HUES48 (cell line): Measurements from ENCODE around the gene CMTM7.
"Not testable (repeated sequence)": the region's sequence is repeated elsewhere in the genome, so short reads cannot be mapped to it uniquely, and the experiment has no call there.

Experiments
- H3K27ac ChIP-seq: one replicate; pipeline ENCODE4 v1.7.0; 2013; ENCODE audit warnings: low read depth, low read length, inconsistent platforms
- H3K27me3 ChIP-seq: 2 replicates; pipeline ENCODE4 v1.6.1; 2013; ENCODE audit warnings: mild to moderate bottlenecking, low read length; ENCODE audit not compliant: control insufficient read depth, insufficient read depth
- H3K36me3 ChIP-seq: 2 replicates; pipeline ENCODE4 v1.6.1; 2013; ENCODE audit warnings: low read length; ENCODE audit not compliant: control insufficient read depth, insufficient read depth
- H3K4me1 ChIP-seq: 2 replicates; pipeline ENCODE4 v1.6.1; 2013; ENCODE audit warnings: mild to moderate bottlenecking, low read length; ENCODE audit not compliant: control insufficient read depth, insufficient read depth
- H3K4me3 ChIP-seq: 2 replicates; pipeline ENCODE4 v1.5.1; 2013; ENCODE audit warnings: mild to moderate bottlenecking, low read depth, low read length
- H3K9ac ChIP-seq: 2 replicates; pipeline ENCODE4 v1.6.1; 2013; ENCODE audit warnings: mild to moderate bottlenecking, low read depth, low read length, moderate library complexity
- H3K9me3 ChIP-seq: 2 replicates; pipeline ENCODE4 v1.6.1; 2013; ENCODE audit warnings: low read length; ENCODE audit not compliant: control insufficient read depth, insufficient read depth

The CMTM7 gene

GRCh38 chr3:32455609-32456428 lies 64.2 kb downstream of the CMTM7 start:
- Histone ChIP-seq H3K36me3 (peaks cover 5% of the 10 kb centered on the region), H3K9ac (no peak overlapping the region), H3K4me1 (peaks cover 22% of the 10 kb centered on the region), H3K4me3 (no peak overlapping the region), H3K9me3 (no peaks in the 10 kb centered on the region), H3K27me3 (no peaks in the 10 kb centered on the region), H3K27ac (no peak overlapping the region)

GRCh38 chr3:32456429-32457130 lies 64.9 kb downstream of the CMTM7 start:
- Histone ChIP-seq H3K27me3 (no peaks in the 10 kb centered on the region), H3K9ac (no peak overlapping the region), H3K27ac (no peak overlapping the region), H3K9me3 (no peaks in the 10 kb centered on the region), H3K4me1 (peaks cover 29% of the 10 kb centered on the region), H3K4me3 (no peak overlapping the region), H3K36me3 (peaks cover 5% of the 10 kb centered on the region)

GRCh38 chr3:32457971-32458471 lies 66.4 kb downstream of the CMTM7 start:
- Histone ChIP-seq H3K9me3 (no peaks in the 10 kb centered on the region), H3K4me1 (peaks cover 39% of the 10 kb centered on the region), H3K9ac (no peak overlapping the region), H3K36me3 (no peaks in the 10 kb centered on the region), H3K27me3 (no peaks in the 10 kb centered on the region), H3K27ac (no peak overlapping the region), H3K4me3 (no peak overlapping the region)

- Histone ChIP-seq H3K9me3 (no peaks in the 10 kb centered on the region), H3K4me1 (peaks cover 40% of the 10 kb centered on the region), H3K27ac (peak overlapping the region; percentile 90), H3K9ac (no peak overlapping the region), H3K36me3 (no peaks in the 10 kb centered on the region), H3K4me3 (no peak overlapping the region), H3K27me3 (no peaks in the 10 kb centered on the region)
Measured at GRCh38 chr3:32459450-32459849, 67.8 kb downstream of the CMTM7 start.

GRCh38 chr3:32460031-32460749 lies 68.5 kb downstream of the CMTM7 start:
- H3K9ac ChIP-seq, result peak overlapping the region; percentile 1; the same call in 1 of the 2 replicates

GRCh38 chr3:32460817-32461496 lies 69.3 kb downstream of the CMTM7 start:
- H3K9ac ChIP-seq, H3K36me3 ChIP-seq, H3K9me3 ChIP-seq, H3K27me3 ChIP-seq: not testable (repeated sequence)
- Histone ChIP-seq H3K4me1 (peaks cover 32% of the 10 kb centered on the region), H3K4me3 (peak overlapping the region; percentile 14), H3K27ac (peak overlapping the region; percentile 90)

More at GRCh38 chr3:32460031-32460749, 68.5 kb downstream of the CMTM7 start:
- Histone ChIP-seq H3K4me3 (peak overlapping the region; percentile 14), H3K27ac (peak overlapping the region; percentile 90), H3K9me3 (no peaks in the 10 kb centered on the region), H3K4me1 (peaks cover 37% of the 10 kb centered on the region), H3K36me3 (no peaks in the 10 kb centered on the region), H3K27me3 (no peaks in the 10 kb centered on the region)

GRCh38 chr3:32462191-32462986 lies 70.7 kb downstream of the CMTM7 start:
- not testable (repeated sequence) for H3K27ac ChIP-seq, H3K4me3 ChIP-seq

GRCh38 chr3:32463415-32463814 lies 71.8 kb downstream of the CMTM7 start:
- H3K9ac ChIP-seq, H3K27me3 ChIP-seq, H3K4me3 ChIP-seq, H3K27ac ChIP-seq, H3K9me3 ChIP-seq, H3K36me3 ChIP-seq: not testable (repeated sequence)
- peaks cover 32% of the 10 kb centered on the region for H3K4me1 ChIP-seq

More at GRCh38 chr3:32462191-32462986, 70.7 kb downstream of the CMTM7 start:
- H3K36me3 ChIP-seq, H3K9ac ChIP-seq, H3K27me3 ChIP-seq, H3K9me3 ChIP-seq: not testable (repeated sequence)
- peaks cover 32% of the 10 kb centered on the region for H3K4me1 ChIP-seq

- H3K9ac ChIP-seq, H3K4me3 ChIP-seq, H3K27ac ChIP-seq, H3K27me3 ChIP-seq, H3K36me3 ChIP-seq, H3K9me3 ChIP-seq: not testable (repeated sequence)
- peaks cover 26% of the 10 kb centered on the region for H3K4me1 ChIP-seq
Measured at GRCh38 chr3:32464726-32465125, 73.1 kb downstream of the CMTM7 start.

- not testable (repeated sequence) for H3K9me3 ChIP-seq, H3K4me1 ChIP-seq, H3K27ac ChIP-seq, H3K36me3 ChIP-seq, H3K27me3 ChIP-seq, H3K4me3 ChIP-seq, H3K9ac ChIP-seq
Measured at GRCh38 chr3:32466808-32467207, 75.2 kb downstream of the CMTM7 start.
